Endothelial cell of umbilical vein (primary cell): ENCODE data around the gene CAPNS2.

ENCODE experiments used
- EZH2 ChIP-seq: IDR thresholded peaks from 2 replicates; pipeline ENCODE4 v1.6.1; 2012; ENCODE audit warnings: borderline replicate concordance, low read depth, mild to moderate bottlenecking, moderate library complexity, low read length, inconsistent platforms; ENCODE audit not compliant: severe bottlenecking
- FOS ChIP-seq: IDR thresholded peaks from 2 replicates; pipeline ENCODE4 v1.6.1; 2011; ENCODE audit warnings: mild to moderate bottlenecking, low read length, moderate library complexity, borderline replicate concordance; ENCODE audit not compliant: insufficient read depth
- GATA2 ChIP-seq: IDR thresholded peaks from 2 replicates; pipeline ENCODE4 v1.7.0; 2011; ENCODE audit warnings: low read depth, mild to moderate bottlenecking, moderate library complexity, mixed read lengths, low read length; ENCODE audit not compliant: insufficient read length, insufficient read depth
- JUN ChIP-seq: IDR thresholded peaks from 2 replicates; pipeline ENCODE4 v1.6.1; 2011; ENCODE audit warnings: borderline replicate concordance, low read depth; ENCODE audit not compliant: insufficient read length, insufficient read depth
- MAX ChIP-seq: IDR thresholded peaks from 2 replicates; pipeline ENCODE4 v1.6.1; 2011; ENCODE audit not compliant: insufficient read depth, insufficient read length
- MYC ChIP-seq: IDR thresholded peaks from one replicate; pipeline ENCODE4 v1.6.1; 2011; ENCODE audit warnings: mild to moderate bottlenecking, low read depth, low read length
- POLR2A ChIP-seq: IDR thresholded peaks from 2 replicates; pipeline ENCODE4 v1.6.1; 2012; ENCODE audit warnings: low read depth, mild to moderate bottlenecking, control low read depth, low read length
- POLR2AphosphoS5 ChIP-seq: IDR thresholded peaks from 2 replicates; pipeline ENCODE4 v1.6.1; 2012; ENCODE audit warnings: low read depth, mild to moderate bottlenecking, control low read depth, low read length, moderate library complexity; ENCODE audit not compliant: insufficient read depth
- TF ChIP-seq, protein P1 (sequence below), 2 donors: IDR thresholded peaks; 1 replicate in 1 of 2; 2 replicates in 1 of 2; pipeline ENCODE4 v1.5.1; 2011; ENCODE audit warnings: low read length in 2 of 2, mild to moderate bottlenecking in 2 of 2, moderate library complexity in 2 of 2, control low read depth in 1 of 2, inconsistent platforms in 1 of 2, low read depth in 1 of 2; ENCODE audit not compliant: insufficient read depth in 1 of 2; ENCODE audit errors: extremely low read depth in 1 of 2

GRCh38 chr16:55529018-55529417, 37.5 kb upstream of the CAPNS2 start:
- TF ChIP-seq, protein P1, sequence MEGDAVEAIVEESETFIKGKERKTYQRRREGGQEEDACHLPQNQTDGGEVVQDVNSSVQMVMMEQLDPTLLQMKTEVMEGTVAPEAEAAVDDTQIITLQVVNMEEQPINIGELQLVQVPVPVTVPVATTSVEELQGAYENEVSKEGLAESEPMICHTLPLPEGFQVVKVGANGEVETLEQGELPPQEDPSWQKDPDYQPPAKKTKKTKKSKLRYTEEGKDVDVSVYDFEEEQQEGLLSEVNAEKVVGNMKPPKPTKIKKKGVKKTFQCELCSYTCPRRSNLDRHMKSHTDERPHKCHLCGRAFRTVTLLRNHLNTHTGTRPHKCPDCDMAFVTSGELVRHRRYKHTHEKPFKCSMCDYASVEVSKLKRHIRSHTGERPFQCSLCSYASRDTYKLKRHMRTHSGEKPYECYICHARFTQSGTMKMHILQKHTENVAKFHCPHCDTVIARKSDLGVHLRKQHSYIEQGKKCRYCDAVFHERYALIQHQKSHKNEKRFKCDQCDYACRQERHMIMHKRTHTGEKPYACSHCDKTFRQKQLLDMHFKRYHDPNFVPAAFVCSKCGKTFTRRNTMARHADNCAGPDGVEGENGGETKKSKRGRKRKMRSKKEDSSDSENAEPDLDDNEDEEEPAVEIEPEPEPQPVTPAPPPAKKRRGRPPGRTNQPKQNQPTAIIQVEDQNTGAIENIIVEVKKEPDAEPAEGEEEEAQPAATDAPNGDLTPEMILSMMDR (IDR thresholded peaks at IDR 0.05; ENCODE audit: extremely low read depth in 1 of 2, insufficient read depth in 1 of 2, low read depth in 1 of 2, low read length in 2 of 2), result no peak
- TF ChIP-seq MAX, result no peak
- TF ChIP-seq POLR2A, result no peak
- no peak for TF ChIP-seq POLR2AphosphoS5
- TF ChIP-seq EZH2, result no peak
- TF ChIP-seq MYC, result no peak
- no peak for TF ChIP-seq GATA2
- TF ChIP-seq FOS, result no peak
- peak; percentile 40 for TF ChIP-seq JUN
